ENCODE measurements around the gene SHISA3.

The SHISA3 gene

DNA sequence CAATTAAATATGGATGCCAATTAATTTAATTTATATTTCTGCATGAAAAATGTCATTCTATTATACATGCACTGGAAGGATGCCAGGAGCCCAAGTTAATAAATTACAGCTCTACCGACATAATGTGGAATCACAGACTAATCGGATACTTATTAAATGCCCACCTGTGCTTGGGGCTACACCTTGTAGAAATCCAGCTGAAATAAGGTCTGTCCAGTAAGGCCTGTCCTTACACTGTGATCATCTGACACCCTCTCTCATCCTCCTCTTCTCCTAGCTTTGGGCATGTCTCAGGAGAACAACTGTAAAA, 6.0 kb upstream of the SHISA3 start:
- in situ Hi-C loops (cut with MboI; ENCODE audit: low sequenced_read_pairs): no loop called here

DNA sequence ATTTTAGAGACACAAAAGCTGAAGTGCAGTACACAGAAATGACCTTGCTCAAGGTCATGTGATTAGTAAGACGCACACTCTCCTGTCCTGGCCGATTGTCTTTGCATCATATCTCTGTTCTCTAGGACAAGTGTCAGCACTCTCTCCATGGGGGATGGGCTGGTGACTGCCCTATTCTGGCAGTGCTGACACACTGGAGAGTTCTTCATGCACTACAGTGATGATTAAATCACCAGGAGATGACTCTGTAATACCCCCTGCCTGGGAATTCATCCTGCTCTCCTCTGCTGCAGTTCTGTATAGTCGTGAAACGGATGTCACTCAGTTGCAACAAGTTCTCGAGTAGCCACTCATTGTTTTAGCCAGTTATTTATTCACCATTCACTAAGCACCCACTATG, 5.3 kb upstream of the SHISA3 start:
- in situ Hi-C loops (cut with MboI; ENCODE audit: low sequenced_read_pairs): no loop called here

DNA sequence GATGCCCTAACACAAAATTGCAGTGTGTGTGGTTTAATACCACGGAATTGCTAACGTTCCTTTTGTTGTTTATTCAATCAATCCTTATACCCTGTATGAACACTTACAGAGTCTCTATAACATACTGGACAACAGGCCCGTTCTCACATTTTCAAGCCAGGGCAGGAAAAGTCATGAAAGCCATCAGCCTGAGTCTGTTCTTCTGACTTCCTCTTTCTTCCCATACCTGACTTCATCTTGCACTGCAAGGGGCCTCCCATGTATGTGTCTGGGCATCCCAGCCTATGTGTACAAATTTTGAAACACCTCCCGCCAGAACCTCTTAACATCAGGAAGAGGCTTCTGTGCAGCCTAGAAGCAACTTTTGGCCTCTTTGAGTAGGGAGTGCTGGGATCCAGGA, 4.9 kb upstream of the SHISA3 start:
- in situ Hi-C loops (cut with MboI; ENCODE audit: low sequenced_read_pairs): no loop called here

DNA sequence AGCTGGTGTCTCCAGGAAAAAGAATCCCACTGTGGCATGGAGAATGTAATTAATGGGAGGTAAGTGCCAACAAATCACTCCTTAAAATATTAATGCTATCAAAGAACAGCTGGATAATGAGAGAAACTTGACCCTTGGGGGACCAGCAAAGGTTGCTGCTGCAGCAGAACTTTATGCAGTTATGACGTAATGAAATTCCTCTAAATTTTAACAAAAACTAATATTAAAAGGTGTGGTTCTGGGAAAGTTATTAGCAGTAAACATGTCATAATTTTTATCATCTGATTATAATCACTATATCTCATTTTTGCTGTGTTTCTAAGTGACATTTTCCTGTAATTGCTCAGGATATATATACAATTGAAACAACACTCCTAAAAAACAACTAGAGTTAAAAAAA, 1.7 kb upstream of the SHISA3 start:
- in situ Hi-C loops (cut with MboI; ENCODE audit: low sequenced_read_pairs): no loop called here

DNA sequence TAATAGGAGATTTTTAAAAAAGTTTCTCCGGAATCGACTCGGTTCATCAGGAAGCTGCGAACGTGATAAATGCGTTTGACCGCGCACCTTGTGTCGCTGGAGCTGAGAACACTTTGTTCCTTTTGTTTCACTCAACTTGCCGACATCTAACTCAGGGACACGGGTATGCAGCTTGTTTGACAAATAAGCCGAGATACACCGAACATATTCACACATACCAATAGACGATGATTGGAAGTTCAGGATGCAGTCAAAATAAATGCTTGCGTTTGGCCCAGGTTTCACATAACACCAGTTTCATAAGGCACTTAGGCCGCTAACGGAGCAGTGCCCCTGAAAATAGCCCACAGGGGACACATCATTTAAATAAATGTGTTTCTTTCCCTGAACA, 932 bp upstream of the SHISA3 start:
- in situ Hi-C loops (cut with MboI; ENCODE audit: low sequenced_read_pairs): no loop called here

DNA sequence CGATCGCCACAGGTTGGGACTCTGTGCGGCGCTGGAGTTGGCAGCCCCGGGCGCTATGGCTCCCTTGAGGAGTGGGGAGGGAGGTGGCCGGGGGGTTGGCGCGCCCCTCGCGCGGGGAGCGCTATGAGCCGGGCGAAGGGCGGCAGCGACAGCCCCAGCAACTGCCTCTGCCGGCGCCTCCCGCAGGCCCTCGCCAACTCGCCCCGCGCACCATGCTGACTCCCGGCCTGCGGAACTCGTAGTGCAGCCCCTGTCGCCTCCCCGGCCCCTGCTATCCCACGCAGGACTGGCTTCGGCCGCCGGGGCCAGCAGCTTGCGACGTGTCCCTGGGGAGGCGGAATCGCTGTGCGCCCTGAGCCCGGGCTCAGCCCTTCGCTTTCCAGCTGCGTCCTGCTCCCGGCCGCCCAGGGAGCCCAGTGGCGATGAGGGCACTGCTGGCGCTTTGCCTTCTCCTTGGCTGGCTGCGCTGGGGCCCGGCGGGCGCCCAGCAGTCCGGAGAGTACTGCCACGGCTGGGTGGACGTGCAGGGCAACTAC, 415 bp downstream of the SHISA3 start:
- in situ Hi-C loops (cut with MboI; ENCODE audit: low sequenced_read_pairs): no loop called here

DNA sequence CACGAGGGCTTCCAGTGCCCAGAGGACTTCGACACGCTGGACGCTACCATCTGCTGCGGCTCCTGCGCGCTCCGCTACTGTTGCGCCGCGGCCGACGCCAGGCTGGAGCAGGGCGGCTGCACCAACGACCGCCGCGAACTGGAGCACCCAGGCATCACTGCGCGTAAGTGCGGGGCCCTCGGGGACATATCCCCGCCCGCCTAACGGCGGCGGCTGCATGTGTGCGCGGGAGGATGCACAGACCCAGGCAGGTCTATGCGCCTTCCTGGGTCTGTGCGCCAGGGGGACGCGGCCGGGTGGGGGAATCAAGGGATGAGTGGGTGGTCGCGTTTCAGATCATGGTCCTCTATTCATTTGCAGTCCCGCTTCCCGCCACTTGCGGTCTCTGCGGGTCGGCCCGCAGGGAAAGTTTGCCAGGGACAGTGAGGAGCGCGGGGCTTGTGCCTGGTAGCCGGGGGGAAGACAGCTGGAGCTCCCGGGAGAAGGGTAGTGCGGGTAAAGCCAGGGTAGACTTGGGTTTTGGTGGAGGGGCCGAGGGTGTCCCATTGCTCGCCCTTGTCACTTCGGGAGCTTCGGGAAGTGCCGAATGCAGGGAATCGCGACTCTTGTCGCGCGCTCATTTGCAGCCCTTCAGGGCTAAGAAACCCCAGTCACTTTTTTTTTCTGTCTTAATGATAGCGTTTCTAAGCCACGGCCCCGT, 1.0 kb downstream of the SHISA3 start:
- in situ Hi-C loops (cut with MboI; ENCODE audit: low sequenced_read_pairs): no loop called here

DNA sequence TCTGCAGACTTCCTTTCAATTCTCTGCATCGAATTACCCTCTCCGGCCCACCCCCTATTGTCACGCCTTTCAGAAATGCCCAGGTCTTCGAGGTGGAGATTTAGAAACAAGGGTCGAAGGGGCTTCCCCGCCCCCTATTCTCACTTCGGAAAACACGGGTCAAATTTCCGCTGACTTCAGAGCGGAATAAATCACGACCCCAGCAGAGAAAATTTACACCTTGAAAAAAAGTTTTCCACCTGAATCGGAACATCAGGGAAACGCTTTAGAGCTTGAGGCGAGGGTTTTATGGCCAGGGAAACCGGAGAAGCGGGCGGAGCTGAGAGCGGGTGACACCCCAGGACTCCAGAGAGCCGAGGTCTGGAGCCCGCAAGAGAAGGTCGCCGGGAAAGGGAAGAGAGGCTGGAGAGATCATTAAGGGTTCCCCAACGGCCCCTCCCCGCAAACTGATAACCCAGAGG, 1.6 kb downstream of the SHISA3 start:
- in situ Hi-C loops (cut with MboI; ENCODE audit: low sequenced_read_pairs): no loop called here

DNA sequence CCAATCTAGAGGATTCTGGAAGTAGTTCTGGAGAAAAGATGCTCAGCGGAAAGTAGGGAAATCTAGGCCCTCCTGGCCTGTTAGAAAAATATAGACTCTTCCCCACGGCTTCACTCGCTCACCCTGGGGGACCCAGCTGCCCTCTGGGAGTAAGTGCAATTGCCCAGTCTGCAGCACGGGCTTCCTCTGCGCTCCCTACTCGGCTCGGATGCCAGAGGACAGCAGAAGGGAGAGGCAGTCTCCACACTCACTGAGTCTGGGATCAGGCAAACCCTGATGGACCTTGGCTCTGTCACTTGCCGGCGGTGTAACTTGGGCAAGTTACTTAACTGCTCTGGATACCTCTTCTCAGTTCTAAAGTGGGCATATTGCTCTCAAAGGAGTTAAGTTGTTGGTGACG, 2.1 kb downstream of the SHISA3 start:
- in situ Hi-C loops (cut with MboI; ENCODE audit: low sequenced_read_pairs): no loop called here

DNA sequence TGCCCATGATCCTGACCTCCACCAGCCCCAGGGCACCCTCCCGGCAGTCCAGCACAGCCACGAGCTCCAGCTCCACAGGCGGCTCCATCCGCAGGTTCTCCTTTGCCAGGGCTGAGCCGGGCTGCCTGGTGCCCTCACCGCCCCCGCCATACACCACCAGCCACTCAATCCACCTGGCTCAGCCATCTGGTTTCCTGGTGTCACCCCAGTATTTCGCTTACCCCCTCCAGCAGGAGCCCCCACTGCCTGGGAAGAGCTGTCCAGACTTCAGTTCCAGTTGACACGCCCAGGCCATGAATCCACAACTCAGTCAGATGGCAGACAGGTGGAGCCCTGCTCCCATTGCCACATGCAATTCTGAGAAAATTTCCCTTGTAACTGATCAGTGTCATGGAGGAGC, 3.9 kb downstream of the SHISA3 start:
- in situ Hi-C loops (cut with MboI; ENCODE audit: low sequenced_read_pairs): no loop called here

DNA sequence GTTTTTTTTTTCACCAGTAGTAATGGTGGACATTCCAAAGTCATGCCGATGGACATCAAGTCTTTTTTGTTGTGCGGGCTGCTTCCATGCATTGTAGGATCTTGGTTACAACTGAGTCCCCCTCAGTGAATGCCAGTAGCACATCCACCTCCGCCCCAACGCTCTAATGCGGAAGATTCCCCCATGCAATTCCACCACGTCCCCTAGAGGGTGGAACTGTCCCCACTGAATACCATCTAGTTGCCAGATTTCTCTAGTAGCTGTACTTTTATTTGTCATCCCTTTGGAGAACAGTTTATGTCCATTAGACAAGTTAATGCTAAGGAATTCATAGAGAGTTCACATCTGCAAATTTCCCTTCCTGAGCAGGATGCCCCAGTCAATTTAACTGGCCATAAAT, 6.7 kb downstream of the SHISA3 start:
- in situ Hi-C loops (cut with MboI; ENCODE audit: low sequenced_read_pairs): no loop called here

DNA sequence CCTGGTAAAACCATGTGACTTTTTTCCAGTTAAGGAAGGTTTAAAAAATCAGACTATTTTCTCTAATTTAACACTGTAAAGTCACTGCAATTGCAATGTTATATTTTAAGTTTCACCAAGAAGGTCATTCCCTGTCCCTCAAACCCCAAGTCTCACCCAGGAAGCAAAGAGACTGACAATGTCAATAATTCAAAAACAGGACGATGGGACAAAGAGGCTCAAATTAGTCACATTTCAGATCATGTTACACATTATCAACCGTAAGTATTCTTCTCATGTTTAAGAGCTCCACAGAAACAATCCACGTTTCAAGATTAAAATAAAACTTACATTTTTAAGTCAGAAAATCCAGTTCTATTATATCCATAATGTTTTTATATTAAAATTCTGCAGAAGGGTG, 13.2 kb downstream of the SHISA3 start:
- in situ Hi-C loops (cut with MboI; ENCODE audit: low sequenced_read_pairs): no loop called here

DNA sequence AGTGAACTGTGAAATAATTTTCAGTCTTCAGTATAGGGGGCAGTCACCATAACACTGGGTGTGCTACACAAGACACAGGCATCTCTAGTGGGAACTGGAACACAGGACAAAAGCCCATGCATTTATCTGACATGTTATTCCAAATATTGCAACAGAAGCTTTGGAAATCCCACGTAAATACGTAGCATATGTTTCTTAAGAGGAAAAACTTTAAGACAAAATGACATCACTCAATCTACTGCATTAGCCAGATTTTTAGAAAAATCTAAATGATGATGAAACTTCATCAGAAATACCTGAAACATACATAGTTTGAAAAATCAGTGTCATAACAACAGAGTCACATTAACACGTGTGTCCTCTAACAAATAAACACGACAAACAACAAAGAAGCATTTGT, 14.5 kb downstream of the SHISA3 start:
- in situ Hi-C loops (cut with MboI; ENCODE audit: low sequenced_read_pairs): no loop called here

DNA sequence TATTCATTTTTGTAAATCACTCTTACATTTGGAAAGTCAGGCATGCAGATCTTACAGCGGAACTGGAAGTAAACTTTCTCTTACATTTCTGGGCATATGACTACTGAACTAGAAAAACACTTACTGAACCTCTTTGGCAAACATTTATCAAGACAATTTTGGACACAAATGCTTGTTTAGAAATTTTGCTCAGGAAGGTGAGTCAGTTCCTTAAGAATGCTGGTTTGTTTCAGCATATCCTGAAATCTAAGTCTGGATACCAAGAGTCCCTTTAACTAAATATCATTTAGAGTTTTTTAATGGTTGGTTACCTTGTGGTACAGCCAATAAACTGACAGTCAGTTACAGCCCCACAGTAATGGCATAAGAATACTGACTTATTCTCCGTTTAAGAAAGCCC, 15.0 kb downstream of the SHISA3 start:
- in situ Hi-C loops (cut with MboI; ENCODE audit: low sequenced_read_pairs): no loop called here

DNA sequence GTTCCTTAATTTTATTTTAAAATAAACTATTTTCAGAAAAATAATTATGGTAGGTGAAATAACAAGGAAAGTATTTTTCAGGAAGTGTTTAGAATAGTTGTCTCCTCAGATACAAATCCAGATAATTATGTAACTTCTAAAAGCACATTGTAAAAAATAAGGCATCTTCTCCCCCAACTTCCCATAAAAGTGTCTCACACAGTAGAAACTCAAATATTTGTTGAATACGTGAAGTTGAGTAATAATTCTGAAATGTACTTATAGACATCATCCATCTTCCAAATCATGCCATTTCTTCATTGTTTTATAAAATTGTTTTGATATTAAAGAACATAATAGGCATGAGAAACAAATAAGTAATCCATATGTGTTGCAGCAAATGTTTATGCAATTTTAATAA, 18.0 kb downstream of the SHISA3 start:
- in situ Hi-C loops (cut with MboI; ENCODE audit: low sequenced_read_pairs): no loop called here

DNA sequence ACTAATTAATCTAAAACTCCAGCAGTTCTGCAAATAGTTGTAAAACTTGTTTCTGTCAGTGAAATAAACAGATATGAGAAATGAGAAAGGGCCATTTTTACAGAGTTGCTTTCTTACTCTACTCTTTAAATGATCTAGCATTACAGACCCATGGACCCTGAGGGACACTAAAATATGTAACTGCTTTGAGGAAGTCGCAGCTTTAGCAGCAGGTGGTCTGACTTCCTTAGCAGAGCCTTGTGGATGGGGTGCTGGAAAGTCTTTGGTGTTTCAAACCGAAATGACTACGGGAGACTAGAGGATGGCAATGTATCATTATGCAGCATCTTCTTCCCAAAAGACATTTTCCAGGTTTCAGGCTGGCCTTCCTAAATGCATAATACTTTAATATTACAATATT, 18.7 kb downstream of the SHISA3 start:
- in situ Hi-C loops (cut with MboI; ENCODE audit: low sequenced_read_pairs): no loop called here

DNA sequence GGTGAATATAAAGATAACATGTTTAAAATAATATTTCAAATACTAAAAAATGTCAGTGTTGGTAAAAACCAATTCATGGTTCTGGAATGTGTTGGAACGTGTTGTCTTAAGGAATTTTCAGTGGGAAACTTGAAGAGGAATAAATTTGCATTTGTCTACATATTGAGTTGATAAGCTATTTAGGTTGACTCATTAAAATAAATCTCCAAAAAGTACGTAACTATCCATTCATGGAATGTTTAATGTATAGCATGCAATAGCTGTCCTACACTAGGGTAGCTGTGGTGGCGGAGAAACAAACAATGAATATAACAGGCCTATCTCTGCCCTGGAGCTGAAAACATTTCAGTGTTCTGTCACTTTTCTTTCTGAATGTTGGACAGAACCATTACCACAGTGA, 20.3 kb downstream of the SHISA3 start:
- in situ Hi-C loops (cut with MboI; ENCODE audit: low sequenced_read_pairs): no loop called here

DNA sequence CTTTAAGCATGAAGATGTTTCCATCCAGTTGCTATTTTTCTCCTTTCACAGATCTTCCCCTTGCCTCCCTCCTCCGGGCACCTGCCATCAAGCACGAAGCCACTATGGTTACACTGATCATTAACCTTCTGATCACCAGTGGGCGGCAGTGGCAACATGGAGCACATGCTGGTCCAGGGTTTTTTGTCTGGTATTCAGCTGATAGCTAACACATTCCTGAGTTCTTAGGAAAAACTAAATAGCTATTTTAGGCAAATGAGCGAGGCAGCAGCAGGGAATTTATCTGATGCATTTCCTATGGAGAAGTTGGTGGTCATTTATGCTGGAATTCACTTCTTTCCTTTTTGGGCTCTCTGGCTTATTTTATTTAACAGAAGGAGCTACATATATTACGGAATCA, 22.9 kb downstream of the SHISA3 start:
- in situ Hi-C loops (cut with MboI; ENCODE audit: low sequenced_read_pairs): no loop called here

DNA sequence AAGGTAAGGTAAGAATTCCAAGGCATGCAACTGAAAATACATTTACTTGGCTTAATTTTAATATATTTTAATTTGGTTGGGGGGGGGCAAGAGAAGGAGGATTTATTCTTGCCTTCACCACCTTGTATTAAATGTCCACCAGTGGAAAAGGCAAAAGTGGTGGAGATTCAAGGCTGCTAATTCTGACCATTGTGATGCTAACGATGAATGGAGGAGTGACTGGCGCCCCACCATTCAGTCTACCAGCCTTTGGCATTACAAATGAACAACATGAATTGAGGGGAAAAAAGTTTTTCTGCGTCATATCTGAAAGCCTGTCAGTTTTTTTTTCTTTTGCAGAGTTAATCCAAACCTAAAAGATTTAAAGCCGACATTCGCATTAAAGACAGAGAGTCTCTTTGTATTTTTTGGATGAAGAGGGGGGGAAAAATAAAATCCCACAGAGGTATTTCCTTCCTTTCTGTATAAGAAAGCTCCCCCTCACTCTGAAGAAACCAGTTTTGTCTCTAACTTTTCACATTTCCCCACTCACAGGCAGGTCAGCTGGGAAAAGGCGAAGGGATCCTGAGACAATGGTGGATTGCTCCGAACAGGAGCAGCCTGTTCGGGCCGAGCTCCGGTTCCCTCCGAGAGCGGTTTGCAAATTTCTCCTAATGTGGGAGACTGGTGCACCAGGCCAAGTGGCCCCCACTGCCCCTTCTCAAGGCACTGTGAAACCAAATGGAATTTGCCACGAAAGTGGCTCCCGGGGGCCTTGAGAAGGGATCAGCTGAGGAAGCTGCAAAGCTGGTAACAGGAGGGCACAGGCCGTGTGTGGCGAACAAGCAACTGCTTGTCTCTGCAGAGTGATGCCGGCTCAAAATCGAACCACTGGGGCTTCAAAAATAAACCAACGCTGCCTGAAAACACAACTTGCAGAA, 28.1 kb downstream of the SHISA3 start:
- in situ Hi-C loops (cut with MboI; ENCODE audit: low sequenced_read_pairs): no loop called here

DNA sequence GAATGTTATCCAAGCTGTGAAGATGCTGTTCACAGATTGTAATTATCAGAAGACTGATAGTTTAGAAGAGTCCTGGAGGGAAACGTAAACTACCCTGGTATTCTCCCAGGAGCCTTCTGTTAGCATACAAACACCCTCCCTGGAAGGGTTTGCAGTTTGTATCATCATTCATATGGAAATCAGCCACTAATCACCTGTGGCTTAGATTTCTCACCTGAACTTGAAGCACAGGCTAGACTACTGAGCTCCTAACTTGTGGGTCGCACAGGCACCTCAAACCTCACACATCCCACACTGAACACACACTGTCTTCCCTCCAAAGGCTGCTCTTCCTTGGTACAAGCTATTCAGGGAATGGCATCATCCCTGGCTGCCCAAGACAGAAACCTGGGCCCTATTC, 30.7 kb downstream of the SHISA3 start:
- in situ Hi-C loops (cut with MboI; ENCODE audit: low sequenced_read_pairs): no loop called here

DNA sequence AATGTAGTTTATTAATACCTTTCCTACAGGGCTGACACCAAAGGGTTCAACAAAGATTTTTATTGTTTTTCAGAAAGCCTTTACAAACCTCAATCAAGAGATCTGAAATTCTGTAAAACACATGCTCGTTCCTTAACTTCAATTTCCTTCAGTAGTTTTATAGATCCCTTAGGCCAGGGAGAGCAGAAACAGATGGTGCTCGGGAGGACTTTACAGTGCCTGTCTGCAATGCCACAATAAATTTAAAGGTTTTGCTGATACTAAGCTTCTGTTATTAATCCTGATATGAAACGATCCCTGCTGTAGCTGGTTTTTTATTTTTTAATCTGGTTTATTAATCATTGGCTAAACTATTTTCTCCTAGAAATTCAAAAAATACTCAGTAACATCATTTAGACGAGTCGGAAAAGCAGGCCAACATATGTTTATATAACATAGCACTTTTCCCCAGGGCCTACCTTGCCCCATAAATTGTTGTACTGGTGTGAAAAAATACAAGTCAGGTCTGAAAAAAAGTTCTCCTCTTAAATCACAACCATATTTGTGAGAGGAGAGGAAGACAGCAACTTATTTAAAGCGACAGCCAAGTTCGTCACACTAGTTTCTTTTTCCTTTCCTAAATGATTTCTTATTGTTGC, 39.8 kb downstream of the SHISA3 start:
- in situ Hi-C loops (cut with MboI; ENCODE audit: low sequenced_read_pairs): no loop called here

DNA sequence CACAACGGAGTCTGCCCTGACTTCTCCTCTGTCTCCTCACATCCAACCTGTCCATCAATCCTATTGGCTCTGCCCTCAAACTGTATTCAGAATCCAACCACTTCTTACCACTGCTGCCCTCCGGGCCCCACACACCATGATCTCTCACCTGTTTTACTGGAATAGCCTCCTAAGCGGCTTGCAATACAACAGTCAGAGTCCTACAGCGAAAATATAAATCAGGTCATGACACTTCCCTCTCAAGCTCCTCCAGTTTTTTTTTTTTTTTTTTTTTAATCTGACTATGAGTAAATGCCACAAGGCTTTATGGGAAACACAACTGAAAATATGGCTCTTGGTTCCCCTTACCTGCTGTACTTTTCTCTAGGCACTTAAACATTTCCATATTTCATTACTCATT, 42.8 kb downstream of the SHISA3 start:
- in situ Hi-C loops (cut with MboI; ENCODE audit: low sequenced_read_pairs): no loop called here

Data from HL-60/S4 (cell line).